Astrocyte (in vitro differentiated cells and primary cell): ENCODE data around the gene OTUB2.

Experiments
- CTCF ChIP-seq: IDR thresholded peaks from 2 replicates; pipeline ENCODE4 v1.5.1; 2011; ENCODE audit warnings: low read depth, mild to moderate bottlenecking, inconsistent platforms, low read length, moderate library complexity; ENCODE audit not compliant: insufficient read depth
- EZH2 ChIP-seq: IDR thresholded peaks from 2 replicates; pipeline ENCODE4 v1.6.1; 2012; ENCODE audit warnings: mild to moderate bottlenecking, low read length, inconsistent platforms; ENCODE audit not compliant: insufficient read depth

GRCh38 chr14:94043756-94044475 is 17.8 kb downstream of the OTUB2 start:
- TF ChIP-seq CTCF, result no peak
- TF ChIP-seq EZH2, result no peak
